Duodenal mucosa (tissue), 2 donors: Measurements from ENCODE around the gene SCN5A.

Experiments used
- H3K27ac ChIP-seq: one replicate; pipeline ENCODE4 v1.7.0; 2013; ENCODE audit warnings: low read depth, low read length
- H3K27me3 ChIP-seq, 2 donors: one replicate each; pipeline ENCODE4 v1.7.0; 2013; ENCODE audit warnings: low read length in 2 of 2, control low read depth in 1 of 2; ENCODE audit not compliant: insufficient read depth in 2 of 2, control insufficient read depth in 1 of 2
- H3K36me3 ChIP-seq, 2 donors: one replicate each; pipeline ENCODE4 v1.7.0; 2013; ENCODE audit warnings: low read length in 2 of 2, control low read depth in 1 of 2; ENCODE audit not compliant: insufficient read depth in 2 of 2, control insufficient read depth in 1 of 2
- H3K4me1 ChIP-seq, 2 donors: one replicate each; pipeline ENCODE4 v1.7.0; 2013; ENCODE audit warnings: low read length in 2 of 2, control low read depth in 1 of 2; ENCODE audit not compliant: insufficient read depth in 2 of 2, control insufficient read depth in 1 of 2
- H3K4me3 ChIP-seq, 2 donors: one replicate each; pipeline ENCODE4 v1.7.0; 2013; ENCODE audit warnings: low read length in 2 of 2, low read depth in 1 of 2
- H3K9ac ChIP-seq, 2 donors: one replicate each; pipeline ENCODE4 v1.7.0; 2013; ENCODE audit warnings: low read length in 2 of 2, low read depth in 1 of 2
- H3K9me3 ChIP-seq, 2 donors: one replicate each; pipeline ENCODE4 v1.7.0; 2013; ENCODE audit warnings: low read length in 2 of 2, control low read depth in 1 of 2; ENCODE audit not compliant: control insufficient read depth in 1 of 2

SCN5A gene

DNA sequence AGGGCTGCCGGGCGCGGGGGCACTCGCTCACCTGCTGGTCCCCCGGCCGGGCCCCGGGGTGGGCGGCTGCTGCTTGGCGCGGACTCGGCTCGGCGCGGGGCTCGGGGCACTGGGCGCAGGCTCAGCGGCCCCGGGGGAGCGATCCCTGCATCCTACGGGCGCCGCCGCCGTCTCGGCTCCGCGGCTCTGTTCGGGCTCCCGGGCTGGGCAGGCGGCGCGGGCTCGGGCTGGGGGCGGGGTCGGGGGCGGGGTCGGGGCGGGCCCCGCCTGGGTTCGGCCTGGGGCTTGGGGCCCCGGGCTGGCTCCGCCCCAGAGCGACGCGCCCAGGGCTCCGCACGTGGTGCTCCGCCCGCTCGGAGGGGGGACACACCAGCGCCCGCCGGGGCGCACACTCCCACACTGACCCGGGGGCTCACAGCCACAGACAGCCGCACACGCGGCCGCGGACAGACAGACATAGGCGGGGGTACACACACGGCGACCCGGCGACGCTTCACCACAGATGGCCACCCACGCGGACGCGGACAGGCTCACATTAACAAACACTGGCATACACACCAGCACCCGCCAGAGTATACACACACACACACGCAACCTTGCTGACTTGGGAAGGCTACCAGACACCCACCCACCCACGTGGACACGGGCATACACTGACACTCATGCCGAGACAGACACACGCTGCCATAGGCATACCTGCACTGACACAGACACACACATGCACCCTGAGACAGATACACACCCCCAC, at the start of gene SCN5A:
Gene SCN5A, minus strand, starts transcription at position 188 of the 748 bp plus-strand sequence. CDS start 16,380 bp downstream, outside the sequence.
- no peak within 1 kb of the TSS for H3K27ac ChIP-seq
- peaks cover 13% of the 10 kb centered on the region in 2 donors for H3K4me1 ChIP-seq
- H3K36me3 ChIP-seq: no peaks in the 10 kb centered on the region
- H3K27me3 ChIP-seq: peaks cover 27 to 33% of the 10 kb centered on the region in 2 donors
- H3K9me3 ChIP-seq: no peaks in the 10 kb centered on the region
- H3K4me3 ChIP-seq: peak within 1 kb of the TSS; percentile 24 to 58
- no peak within 1 kb of the TSS for H3K9ac ChIP-seq

- Histone ChIP-seq H3K27ac (no peak overlapping the region), H3K27me3 (no peaks in the 10 kb centered on the region), H3K9me3 (no peaks in the 10 kb centered on the region), H3K4me3 (no peak overlapping the region), H3K4me1 (no peaks in the 10 kb centered on the region), H3K36me3 (no peaks in the 10 kb centered on the region), H3K9ac (no peak overlapping the region)
Measured at GRCh38 chr3:38698760-38699159, 49.3 kb upstream of the SCN5A start.

- Histone ChIP-seq H3K4me1 (no peaks in the 10 kb centered on the region), H3K9me3 (no peaks in the 10 kb centered on the region), H3K27me3 (no peaks in the 10 kb centered on the region), H3K27ac (no peak overlapping the region), H3K36me3 (no peaks in the 10 kb centered on the region), H3K4me3 (no peak overlapping the region), H3K9ac (no peak overlapping the region)
Measured at GRCh38 chr3:38698061-38698460, 48.6 kb upstream of the SCN5A start.

GRCh38 chr3:38696034-38696433, 46.5 kb upstream of the SCN5A start:
- no peak overlapping the region for H3K4me3 ChIP-seq
- no peaks in the 10 kb centered on the region for H3K36me3 ChIP-seq
- H3K4me1 ChIP-seq: no peaks in the 10 kb centered on the region
- no peaks in the 10 kb centered on the region for H3K9me3 ChIP-seq
- H3K27me3 ChIP-seq: no peaks in the 10 kb centered on the region
- no peak overlapping the region for H3K27ac ChIP-seq
- no peak overlapping the region for H3K9ac ChIP-seq

DNA sequence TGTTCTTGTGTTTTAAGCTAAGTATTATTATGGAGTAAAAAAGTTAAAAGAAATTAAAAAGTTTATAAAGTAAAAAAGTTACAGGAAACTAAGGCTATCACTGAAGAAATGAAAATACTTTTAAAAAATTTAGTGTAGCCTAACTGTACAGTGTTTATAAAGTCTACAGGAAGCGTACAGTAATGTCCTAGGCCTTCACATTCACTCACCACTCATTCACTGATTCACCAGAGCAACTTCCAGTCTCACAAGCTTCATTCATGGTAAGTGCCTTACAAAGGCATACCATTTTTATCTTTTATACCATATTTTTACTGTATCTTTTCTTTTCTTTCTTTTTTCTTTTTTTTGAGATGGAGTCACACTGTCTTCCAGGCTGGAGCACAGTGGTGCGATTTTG, 40.7 kb upstream of the SCN5A start:
- no peaks in the 10 kb centered on the region for H3K9me3 ChIP-seq
- H3K36me3 ChIP-seq: no peaks in the 10 kb centered on the region
- no peaks in the 10 kb centered on the region for H3K27me3 ChIP-seq
- no peak overlapping the region for H3K9ac ChIP-seq
- H3K4me3 ChIP-seq: no peak overlapping the region
- no peak overlapping the region for H3K27ac ChIP-seq
- H3K4me1 ChIP-seq: no peaks in the 10 kb centered on the region

GRCh38 chr3:38689774-38690173, 40.3 kb upstream of the SCN5A start:
- no peaks in the 10 kb centered on the region for H3K9me3 ChIP-seq
- H3K4me3 ChIP-seq: no peak overlapping the region
- H3K9ac ChIP-seq: no peak overlapping the region
- H3K27me3 ChIP-seq: no peaks in the 10 kb centered on the region
- H3K4me1 ChIP-seq: no peaks in the 10 kb centered on the region
- H3K36me3 ChIP-seq: no peaks in the 10 kb centered on the region
- H3K27ac ChIP-seq: no peak overlapping the region

GRCh38 chr3:38689346-38689745, 39.9 kb upstream of the SCN5A start:
- Histone ChIP-seq H3K9ac (no peak overlapping the region), H3K4me1 (no peaks in the 10 kb centered on the region), H3K36me3 (no peaks in the 10 kb centered on the region)

DNA sequence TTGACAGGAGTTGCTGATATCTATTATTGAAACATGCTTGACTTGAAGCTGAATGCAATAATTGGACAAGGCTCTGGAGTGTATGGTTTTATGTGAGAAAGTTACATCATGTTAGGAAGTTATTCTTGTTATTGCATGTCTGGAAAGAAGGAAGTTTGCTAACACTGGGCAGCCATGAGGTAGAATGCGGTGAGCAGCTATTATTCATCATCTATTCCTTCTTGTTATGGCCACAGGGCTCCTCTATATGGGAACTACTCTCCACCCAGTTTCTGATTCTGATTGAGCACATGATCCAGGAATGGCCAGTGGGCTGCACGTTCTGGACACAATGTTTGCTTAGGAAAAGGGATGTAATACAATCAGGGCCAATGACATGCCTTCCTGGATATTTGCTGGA, 37.8 kb upstream of the SCN5A start:
- H3K27me3 ChIP-seq: no peaks in the 10 kb centered on the region
- no peak overlapping the region for H3K27ac ChIP-seq
- H3K36me3 ChIP-seq: no peaks in the 10 kb centered on the region
- no peak overlapping the region for H3K9ac ChIP-seq
- H3K9me3 ChIP-seq: no peaks in the 10 kb centered on the region
- no peak overlapping the region for H3K4me3 ChIP-seq
- no peaks in the 10 kb centered on the region for H3K4me1 ChIP-seq

More at GRCh38 chr3:38689346-38689745, 39.9 kb upstream of the SCN5A start:
- Histone ChIP-seq H3K4me3 (no peak overlapping the region), H3K9me3 (no peaks in the 10 kb centered on the region), H3K27ac (no peak overlapping the region), H3K27me3 (no peaks in the 10 kb centered on the region)

GRCh38 chr3:38684546-38684945, 35.1 kb upstream of the SCN5A start:
- no peaks in the 10 kb centered on the region for H3K36me3 ChIP-seq
- H3K4me3 ChIP-seq: no peak overlapping the region
- no peaks in the 10 kb centered on the region for H3K9me3 ChIP-seq
- no peaks in the 10 kb centered on the region for H3K27me3 ChIP-seq
- H3K27ac ChIP-seq: no peak overlapping the region
- H3K4me1 ChIP-seq: no peaks in the 10 kb centered on the region
- H3K9ac ChIP-seq: no peak overlapping the region

- H3K9ac ChIP-seq: no peak overlapping the region
- H3K4me1 ChIP-seq: no peaks in the 10 kb centered on the region
Measured at GRCh38 chr3:38669668-38670067, 20.2 kb upstream of the SCN5A start.

More at GRCh38 chr3:38669668-38670067, 20.2 kb upstream of the SCN5A start:
- no peaks in the 10 kb centered on the region for H3K36me3 ChIP-seq
- H3K27me3 ChIP-seq: no peaks in the 10 kb centered on the region
- no peak overlapping the region for H3K4me3 ChIP-seq
- H3K9me3 ChIP-seq: no peaks in the 10 kb centered on the region
- H3K27ac ChIP-seq: no peak overlapping the region
